GM18507 (cell line): Measurements from ENCODE around the gene PAQR6.
"Not testable (repeated sequence)": the region's sequence is repeated elsewhere in the genome, so short reads cannot be mapped to it uniquely, and the experiment has no call there.

Experiments used
- DNase-seq: peaks from one replicate; pipeline ENCODE4 v3.0.0; 2011; ENCODE audit warnings: low read depth; ENCODE audit not compliant: insufficient read length; ENCODE audit errors: extremely low spot score
- FAIRE-seq: peaks from 2 replicates; lab custom pipeline; 2011; peaks lifted over from hg19 to GRCh38; lab: Jason Lieb, UNC

Gene PAQR6

GRCh38 chr1:156238248-156238647 is 9.6 kb downstream of the PAQR6 start:
- FAIRE-seq (no peak), DNase-seq (no peak)

GRCh38 chr1:156236164-156236563 is 11.7 kb downstream of the PAQR6 start:
- FAIRE-seq (no peak), DNase-seq (no peak)

DNA sequence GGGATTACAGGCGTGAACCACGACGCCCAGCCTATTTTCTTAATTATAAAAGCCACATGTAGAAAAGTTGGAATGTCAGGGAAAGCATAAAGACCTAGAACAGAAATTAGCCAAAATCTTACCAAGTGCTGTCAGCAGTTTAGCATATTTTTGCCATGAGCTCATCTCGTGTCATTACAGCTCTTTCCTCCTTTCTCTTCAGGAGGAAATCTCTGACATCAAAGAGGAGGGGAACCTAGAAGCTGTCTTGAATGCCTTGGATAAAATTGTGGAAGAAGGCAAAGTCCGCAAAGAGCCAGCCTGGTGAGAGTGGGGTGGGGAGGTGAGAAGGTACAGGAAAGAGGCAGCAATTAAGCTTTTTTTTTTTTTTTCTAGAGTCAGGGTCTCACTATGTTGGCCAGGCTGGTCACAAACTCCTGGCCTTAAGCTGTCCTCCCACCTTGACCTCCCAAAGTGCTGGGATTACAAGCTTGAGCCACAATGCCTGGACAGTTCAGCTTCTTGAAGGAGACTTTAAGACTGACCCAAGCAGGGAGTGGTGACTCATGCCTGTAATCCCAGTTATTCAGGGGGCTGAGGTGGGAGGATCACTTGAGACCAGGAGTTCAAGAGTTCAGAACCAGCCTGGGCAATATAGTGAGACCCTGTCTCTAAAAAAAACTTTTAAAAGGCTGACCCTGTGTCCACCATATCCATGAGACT is 14.3 kb downstream of the PAQR6 start:
- DNase-seq: no peak
- no peak for FAIRE-seq

DNA sequence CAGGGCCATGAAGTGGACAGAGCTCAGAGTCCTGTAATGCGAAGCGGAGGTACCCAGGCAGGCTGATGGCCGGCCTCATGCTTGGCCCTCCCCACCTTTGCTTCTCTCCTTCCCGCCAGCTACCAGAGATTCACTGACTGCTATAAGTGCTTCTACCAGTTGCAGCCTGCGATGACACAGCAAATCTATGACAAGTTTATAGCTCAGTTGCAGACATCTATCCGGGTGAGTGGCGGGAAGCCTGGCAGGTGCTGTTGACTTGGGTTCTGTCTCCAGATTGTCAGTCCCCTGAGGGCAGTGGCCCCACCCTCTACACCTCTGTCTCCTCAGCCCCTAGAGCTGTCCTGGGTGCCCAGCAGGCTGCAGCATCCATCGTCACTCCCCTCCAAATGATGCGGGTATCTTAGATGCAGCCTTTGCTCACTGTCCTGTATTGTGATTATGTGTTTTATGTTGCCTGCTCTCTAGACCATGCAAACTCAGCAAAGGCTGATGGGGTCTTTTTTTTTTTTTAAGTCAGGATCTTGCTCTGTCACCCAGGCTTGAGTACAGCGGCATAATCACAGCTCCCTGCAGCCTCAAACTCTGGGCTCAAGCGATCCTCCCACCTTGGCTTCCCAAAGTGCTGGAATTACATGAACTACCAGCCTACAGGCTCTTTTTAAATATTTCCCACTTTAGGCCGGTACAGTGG is 15.5 kb downstream of the PAQR6 start:
- no peak for FAIRE-seq
- no peak for DNase-seq

- DNase-seq (no peak), FAIRE-seq (no peak)
Observed at GRCh38 chr1:156230473-156230837, 17.4 kb downstream of the PAQR6 start.

DNA sequence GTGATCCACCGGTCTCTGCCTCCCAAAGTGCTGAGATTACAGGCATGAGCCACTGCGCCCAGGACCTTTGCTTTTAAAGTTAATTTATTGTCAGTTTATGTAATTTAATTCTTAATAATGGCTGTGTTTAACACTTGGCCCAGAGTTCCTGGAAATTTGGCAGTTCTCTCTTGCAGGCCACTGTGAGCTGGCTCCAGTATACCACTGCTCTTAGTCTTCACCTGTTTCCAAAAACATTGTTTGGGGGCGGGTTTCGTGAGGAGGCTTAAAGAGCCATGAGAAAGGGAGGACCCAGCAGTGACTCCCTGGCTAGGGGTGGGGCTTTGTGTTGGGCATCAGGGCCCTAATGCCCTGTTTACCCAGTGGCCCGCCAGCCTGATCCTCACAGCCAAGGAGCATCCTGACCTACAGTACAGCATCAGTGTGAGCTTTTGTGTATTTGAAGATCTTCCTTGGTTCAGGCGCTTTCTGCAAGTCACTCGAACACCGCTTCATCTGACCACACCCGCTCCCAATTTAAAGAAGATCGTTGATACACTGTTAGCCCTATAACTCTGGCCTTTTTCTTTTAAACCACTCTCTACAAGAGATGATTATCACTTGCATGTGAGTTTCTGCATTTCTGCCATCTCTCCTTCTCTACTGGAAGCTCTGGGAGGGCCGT is 17.9 kb downstream of the PAQR6 start:
- DNase-seq (no peak), FAIRE-seq (no peak)

DNA sequence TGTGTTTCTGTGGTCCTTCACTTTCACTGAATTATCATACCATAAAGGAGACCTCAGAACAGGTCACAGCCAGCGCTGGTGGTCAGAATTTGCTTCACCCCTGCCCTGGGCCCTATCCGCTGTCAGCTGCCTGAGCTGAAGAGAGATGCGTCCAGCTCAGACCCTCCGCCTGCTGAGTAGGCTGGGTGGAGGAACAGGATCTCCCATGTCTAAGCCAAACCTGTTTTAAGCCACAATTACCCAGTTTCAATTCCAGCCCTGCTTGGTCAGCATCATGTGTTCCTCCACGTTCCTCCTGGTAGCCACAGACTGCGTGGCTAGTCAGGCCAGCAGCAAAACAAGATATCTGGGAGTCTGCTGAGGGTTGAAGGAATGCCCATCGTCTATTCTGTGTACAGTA is 19.4 kb downstream of the PAQR6 start:
- FAIRE-seq (no peak), DNase-seq (no peak)

DNA sequence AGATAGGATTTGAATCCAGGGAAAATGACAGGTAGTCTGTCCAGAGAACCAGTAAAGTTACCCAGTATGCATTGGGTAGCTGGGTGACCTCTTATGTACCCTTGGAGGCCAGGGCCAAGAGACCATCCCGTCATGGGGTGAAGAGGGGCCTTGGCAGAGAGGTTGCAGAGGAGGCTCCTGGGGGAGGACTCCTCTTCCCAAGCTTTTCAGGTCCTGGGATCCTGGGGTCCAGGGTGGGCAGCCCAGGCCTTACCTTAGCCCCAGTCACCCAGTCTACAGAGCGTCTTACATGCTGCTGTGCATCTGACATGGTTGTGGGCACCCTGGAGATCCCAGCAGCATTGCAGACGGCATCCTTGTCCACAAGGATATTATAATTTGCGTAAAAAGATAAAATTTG is 21.1 kb downstream of the PAQR6 start:
- FAIRE-seq (no peak), DNase-seq (no peak)

DNA sequence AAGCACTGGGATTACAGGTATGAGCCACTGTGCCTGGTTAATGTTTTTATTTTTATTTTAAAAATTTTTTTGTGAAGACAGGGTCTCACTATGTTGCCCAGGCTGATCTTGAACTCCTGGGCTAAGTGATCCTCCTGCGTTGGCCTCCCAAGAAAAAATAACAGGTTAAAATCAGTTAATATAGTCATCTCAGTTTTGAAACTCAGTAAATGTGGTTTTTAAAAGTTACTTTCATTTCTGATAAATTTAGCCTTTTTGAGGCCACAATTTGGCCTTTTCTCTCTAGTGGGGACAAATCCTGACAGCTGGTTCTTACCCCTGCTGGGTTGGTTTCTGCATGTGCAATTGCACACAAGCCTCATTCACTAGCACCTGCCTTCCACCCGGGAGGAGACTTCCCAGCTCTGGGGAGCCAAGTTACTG is 21.7 kb downstream of the PAQR6 start:
- FAIRE-seq (peak; percentile 88), DNase-seq (peak; percentile 52)

- FAIRE-seq (no peak), DNase-seq (no peak)
Observed at GRCh38 chr1:156225677-156226014, 22.2 kb downstream of the PAQR6 start.

GRCh38 chr1:156221986-156222692 is 25.7 kb downstream of the PAQR6 start:
- FAIRE-seq (no peak), DNase-seq (no peak)

- DNase-seq: no peak
- FAIRE-seq: no peak
Observed at GRCh38 chr1:156220226-156220625, 27.6 kb downstream of the PAQR6 start.

DNA sequence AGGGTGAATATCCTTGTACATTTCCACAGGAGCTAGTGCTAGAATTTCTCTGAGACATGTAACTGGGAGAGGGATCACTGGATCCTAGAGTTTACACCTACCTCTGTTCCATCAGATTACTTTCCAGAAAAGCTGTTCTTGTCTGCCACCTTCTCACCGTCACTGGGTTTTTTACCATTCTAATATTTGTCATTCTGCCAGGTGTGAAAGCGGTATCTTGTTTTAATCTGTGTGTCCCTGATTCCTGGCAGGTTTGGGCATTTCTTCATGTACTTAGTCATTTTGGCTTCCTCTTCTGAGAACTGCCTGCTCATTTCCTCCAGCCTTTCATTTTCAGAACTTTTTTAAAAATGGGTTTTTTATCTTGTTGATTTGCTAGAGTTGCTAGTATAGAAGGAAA is 30.0 kb downstream of the PAQR6 start:
- DNase-seq (no peak), FAIRE-seq (no peak)

- peak; percentile 100 for FAIRE-seq
- DNase-seq: not testable (repeated sequence)
Observed at GRCh38 chr1:156216361-156217086, 31.3 kb downstream of the PAQR6 start.

GRCh38 chr1:156214024-156214748 is 33.7 kb downstream of the PAQR6 start:
- DNase-seq: no peak
- FAIRE-seq: no peak

- FAIRE-seq (no peak), DNase-seq (no peak)
Observed at GRCh38 chr1:156213644-156213966, 34.3 kb downstream of the PAQR6 start.

- FAIRE-seq: no peak
- DNase-seq: peak; percentile 99
Observed at GRCh38 chr1:156212833-156213643, 34.8 kb downstream of the PAQR6 start, which contains the start of gene PMF1. PMF1 (plus strand) TSS chr1:156213007; CDS start chr1:156213016, 9 bp downstream.

DNA sequence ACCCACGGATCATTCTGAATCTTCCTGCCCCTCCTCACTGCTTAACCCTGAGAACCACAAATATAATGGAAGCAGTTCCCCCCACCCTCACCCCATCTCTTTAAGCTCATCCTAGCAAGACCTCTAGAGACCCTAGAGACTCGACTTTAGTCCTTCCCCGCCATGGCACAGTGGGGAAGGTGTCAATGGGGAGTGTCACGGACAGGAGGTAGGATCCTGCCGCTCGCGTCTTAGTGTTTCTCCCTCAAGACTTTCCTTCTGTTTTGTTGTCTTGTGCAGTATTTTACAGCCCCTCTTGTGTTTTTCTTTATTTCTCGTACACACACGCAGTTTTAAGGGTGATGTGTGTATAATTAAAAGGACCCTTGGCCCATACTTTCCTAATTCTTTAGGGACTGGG is 35.7 kb downstream of the PAQR6 start:
- no peak for DNase-seq
- no peak for FAIRE-seq
